ENCODE data around the gene EBP.
A peak's percentile ranks its signal among the peaks of the same experiment; 100 is the strongest.

Gene EBP

DNA sequence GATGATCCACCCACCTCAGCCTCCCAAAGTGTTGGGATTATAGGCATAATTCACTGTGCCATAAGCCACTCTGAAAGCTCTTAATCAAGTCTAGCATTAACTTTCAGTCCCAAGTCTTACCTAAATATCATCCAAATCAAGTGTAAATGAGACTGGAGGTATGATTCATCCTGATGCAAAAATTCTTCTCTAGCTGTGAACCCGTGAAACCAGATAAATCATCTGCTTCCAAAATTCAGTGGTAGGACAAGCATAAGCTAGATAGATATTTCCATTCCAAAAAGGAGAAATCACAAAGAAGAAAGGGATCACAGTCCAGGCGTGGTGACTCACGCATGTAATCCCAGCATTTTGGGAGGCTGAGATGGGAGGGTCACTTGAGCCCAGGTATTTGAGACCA lies 9.1 kb downstream of the EBP start:
- Histone ChIP-seq H2AFZ (ENCODE audit: low read depth, low read length) (no peak overlapping the region), H4K20me1 (ENCODE audit: insufficient read depth, low read length) (no peaks in the 10 kb centered on the region), H3K4me3 (ENCODE audit: low read depth in 1 of 2, low read length in 2 of 2) (no peak overlapping the region), H3K9ac (ENCODE audit: low read depth, low read length) (no peak overlapping the region), H3K9me3 (ENCODE audit: insufficient read depth, low read length, severe bottlenecking) (no peaks in the 10 kb centered on the region), H3K36me3 (ENCODE audit: insufficient read depth, low read length) (peaks cover 28% of the 10 kb centered on the region), H3K4me1 (ENCODE audit: insufficient read depth, low read length) (no peaks in the 10 kb centered on the region), H3K27me3 (ENCODE audit: insufficient read depth, low read length, poor library complexity) (no peaks in the 10 kb centered on the region), H3K4me2 (ENCODE audit: insufficient read depth, low read length) (no peak overlapping the region), H3K27ac (ENCODE audit: low read length) (no peak overlapping the region), H3K79me2 (ENCODE audit: insufficient read depth, low read length) (no peaks in the 10 kb centered on the region)
- no peak for ATAC-seq (ENCODE audit: insufficient read depth, low read depth)
- TF ChIP-seq, protein P1, sequence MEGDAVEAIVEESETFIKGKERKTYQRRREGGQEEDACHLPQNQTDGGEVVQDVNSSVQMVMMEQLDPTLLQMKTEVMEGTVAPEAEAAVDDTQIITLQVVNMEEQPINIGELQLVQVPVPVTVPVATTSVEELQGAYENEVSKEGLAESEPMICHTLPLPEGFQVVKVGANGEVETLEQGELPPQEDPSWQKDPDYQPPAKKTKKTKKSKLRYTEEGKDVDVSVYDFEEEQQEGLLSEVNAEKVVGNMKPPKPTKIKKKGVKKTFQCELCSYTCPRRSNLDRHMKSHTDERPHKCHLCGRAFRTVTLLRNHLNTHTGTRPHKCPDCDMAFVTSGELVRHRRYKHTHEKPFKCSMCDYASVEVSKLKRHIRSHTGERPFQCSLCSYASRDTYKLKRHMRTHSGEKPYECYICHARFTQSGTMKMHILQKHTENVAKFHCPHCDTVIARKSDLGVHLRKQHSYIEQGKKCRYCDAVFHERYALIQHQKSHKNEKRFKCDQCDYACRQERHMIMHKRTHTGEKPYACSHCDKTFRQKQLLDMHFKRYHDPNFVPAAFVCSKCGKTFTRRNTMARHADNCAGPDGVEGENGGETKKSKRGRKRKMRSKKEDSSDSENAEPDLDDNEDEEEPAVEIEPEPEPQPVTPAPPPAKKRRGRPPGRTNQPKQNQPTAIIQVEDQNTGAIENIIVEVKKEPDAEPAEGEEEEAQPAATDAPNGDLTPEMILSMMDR (IDR thresholded peaks at IDR 0.05; ENCODE audit: borderline replicate concordance, extremely low read depth, low read length, poor library complexity, severe bottlenecking) = no peak
- TF ChIP-seq EZH2 (IDR thresholded peaks at IDR 0.05; ENCODE audit: borderline replicate concordance, low read depth, low read length, severe bottlenecking) = no peak
- no peak for DNase-seq

DNA sequence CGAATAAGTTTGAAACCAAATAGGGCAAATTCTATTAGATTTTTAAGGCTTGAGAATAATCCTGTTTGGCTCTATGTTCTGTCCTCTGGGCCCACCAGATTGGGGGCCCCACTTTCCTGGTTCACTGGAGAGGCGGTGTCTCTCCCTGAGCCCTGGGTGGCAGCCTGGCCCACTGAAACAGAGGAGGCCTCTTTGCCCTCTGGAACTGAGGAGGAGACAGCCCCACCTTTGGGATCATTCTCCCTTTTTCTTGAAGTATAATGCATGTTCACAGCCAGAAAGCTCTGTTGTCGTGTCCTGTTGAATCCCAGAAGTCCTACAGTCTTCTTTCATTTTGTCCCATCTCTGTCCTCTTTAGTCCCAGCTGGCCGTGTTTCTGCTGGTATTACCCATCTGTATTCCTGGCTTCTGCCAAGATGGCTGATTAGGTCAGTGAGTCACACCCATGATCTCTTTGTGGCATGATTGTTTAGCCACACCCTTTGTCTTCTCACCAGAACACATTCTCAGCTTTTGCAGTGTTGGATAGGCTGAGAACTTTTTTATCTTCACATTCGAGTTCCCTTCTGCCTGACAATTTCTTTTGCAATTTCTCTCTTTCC lies 9.9 kb downstream of the EBP start:
- Histone ChIP-seq H4K20me1 (ENCODE audit: insufficient read depth, low read length) (no peaks in the 10 kb centered on the region), H3K4me1 (ENCODE audit: insufficient read depth, low read length) (no peaks in the 10 kb centered on the region), H3K27me3 (ENCODE audit: insufficient read depth, low read length, poor library complexity) (no peaks in the 10 kb centered on the region), H3K79me2 (ENCODE audit: insufficient read depth, low read length) (no peaks in the 10 kb centered on the region), H3K4me2 (ENCODE audit: insufficient read depth, low read length) (no peak overlapping the region), H2AFZ (ENCODE audit: low read depth, low read length) (no peak overlapping the region), H3K4me3 (ENCODE audit: low read depth in 1 of 2, low read length in 2 of 2) (no peak overlapping the region), H3K27ac (ENCODE audit: low read length) (no peak overlapping the region), H3K9ac (ENCODE audit: low read depth, low read length) (no peak overlapping the region), H3K36me3 (ENCODE audit: insufficient read depth, low read length) (peaks cover 26% of the 10 kb centered on the region), H3K9me3 (ENCODE audit: insufficient read depth, low read length, severe bottlenecking) (no peaks in the 10 kb centered on the region)
- TF ChIP-seq EZH2 (IDR thresholded peaks at IDR 0.05; ENCODE audit: borderline replicate concordance, low read depth, low read length, severe bottlenecking) = no peak
- TF ChIP-seq, protein P1 (IDR thresholded peaks at IDR 0.05; ENCODE audit: borderline replicate concordance, extremely low read depth, low read length, poor library complexity, severe bottlenecking) = no peak
- ATAC-seq (ENCODE audit: insufficient read depth, low read depth) (0 out of 3 replicates have a peak, but pooled peaks have one; percentile 37), DNase-seq (no peak)

GRCh38 chrX:48532161-48532560 lies 10.6 kb downstream of the EBP start:
- no peaks in the 10 kb centered on the region for H3K79me2 ChIP-seq (ENCODE audit: insufficient read depth, low read length)
- ATAC-seq (ENCODE audit: insufficient read depth, low read depth) (no peak), DNase-seq (no peak)
- H3K4me1 ChIP-seq (ENCODE audit: insufficient read depth, low read length) = no peaks in the 10 kb centered on the region
- no peak overlapping the region for H3K4me2 ChIP-seq (ENCODE audit: insufficient read depth, low read length)
- peaks cover 19% of the 10 kb centered on the region for H3K36me3 ChIP-seq (ENCODE audit: insufficient read depth, low read length)
- no peaks in the 10 kb centered on the region for H4K20me1 ChIP-seq (ENCODE audit: insufficient read depth, low read length)
- TF ChIP-seq, protein P1 (IDR thresholded peaks at IDR 0.05; ENCODE audit: borderline replicate concordance, extremely low read depth, low read length, poor library complexity, severe bottlenecking) = no peak
- H3K4me3 ChIP-seq (ENCODE audit: low read depth in 1 of 2, low read length in 2 of 2) = no peak overlapping the region
- no peak overlapping the region for H3K27ac ChIP-seq (ENCODE audit: low read length)
- no peak overlapping the region for H3K9ac ChIP-seq (ENCODE audit: low read depth, low read length)
- no peaks in the 10 kb centered on the region for H3K27me3 ChIP-seq (ENCODE audit: insufficient read depth, low read length, poor library complexity)
- no peaks in the 10 kb centered on the region for H3K9me3 ChIP-seq (ENCODE audit: insufficient read depth, low read length, severe bottlenecking)
- H2AFZ ChIP-seq (ENCODE audit: low read depth, low read length) = no peak overlapping the region

- Histone ChIP-seq H3K9me3 (ENCODE audit: insufficient read depth, low read length, severe bottlenecking) (no peaks in the 10 kb centered on the region), H2AFZ (ENCODE audit: low read depth, low read length) (no peak overlapping the region), H3K27me3 (ENCODE audit: insufficient read depth, low read length, poor library complexity) (no peaks in the 10 kb centered on the region), H4K20me1 (ENCODE audit: insufficient read depth, low read length) (no peaks in the 10 kb centered on the region), H3K9ac (ENCODE audit: low read depth, low read length) (no peak overlapping the region), H3K36me3 (ENCODE audit: insufficient read depth, low read length) (peaks cover 9% of the 10 kb centered on the region), H3K4me3 (ENCODE audit: low read depth in 1 of 2, low read length in 2 of 2) (no peak overlapping the region), H3K79me2 (ENCODE audit: insufficient read depth, low read length) (no peaks in the 10 kb centered on the region), H3K4me1 (ENCODE audit: insufficient read depth, low read length) (no peaks in the 10 kb centered on the region), H3K4me2 (ENCODE audit: insufficient read depth, low read length) (no peak overlapping the region), H3K27ac (ENCODE audit: low read length) (no peak overlapping the region)
- ATAC-seq (ENCODE audit: insufficient read depth, low read depth) (no peak), DNase-seq (no peak)
- TF ChIP-seq, protein P1 (IDR thresholded peaks at IDR 0.05; ENCODE audit: borderline replicate concordance, extremely low read depth, low read length, poor library complexity, severe bottlenecking) = no peak
- TF ChIP-seq EZH2 (IDR thresholded peaks at IDR 0.05; ENCODE audit: borderline replicate concordance, low read depth, low read length, severe bottlenecking) = no peak
Observed at GRCh38 chrX:48533165-48533564, 11.6 kb downstream of the EBP start.

Measured in DND-41 (cell line).